RWPE1 (cell line): ENCODE results near the gene TSPAN5.

ENCODE experiments used
- CTCF ChIA-PET: fragments of 350-600 bp; sonication (Branson Sonifier 250); formaldehyde crosslinking; extraction: SDS; loops from one replicate; lab custom pipeline; 2021; lab: Yijun Ruan, JAX
- POLR2A ChIA-PET: fragments of 400-600 bp; formaldehyde crosslinking; extraction: SDS; loops from one replicate; lab custom pipeline; 2020; ENCODE audit warnings: antibody characterized with exemption; ENCODE audit not compliant: low non-redundant PET; lab: Yijun Ruan, JAX
- DNase-seq: peaks from one replicate; pipeline ENCODE4 v3.0.0; 2012; ENCODE audit warnings: low spot score
- H3K27ac ChIP-seq: fragments of 450-650 bp; 2 replicates; pipeline ENCODE4 v1.5.1; 2017
- CTCF ChIP-seq: fragments of 450-650 bp; conservative IDR thresholded peaks from 2 replicates; pipeline ENCODE4 v1.5.1; 2017; ENCODE audit warnings: low read depth, mild to moderate bottlenecking

The TSPAN5 gene

DNA sequence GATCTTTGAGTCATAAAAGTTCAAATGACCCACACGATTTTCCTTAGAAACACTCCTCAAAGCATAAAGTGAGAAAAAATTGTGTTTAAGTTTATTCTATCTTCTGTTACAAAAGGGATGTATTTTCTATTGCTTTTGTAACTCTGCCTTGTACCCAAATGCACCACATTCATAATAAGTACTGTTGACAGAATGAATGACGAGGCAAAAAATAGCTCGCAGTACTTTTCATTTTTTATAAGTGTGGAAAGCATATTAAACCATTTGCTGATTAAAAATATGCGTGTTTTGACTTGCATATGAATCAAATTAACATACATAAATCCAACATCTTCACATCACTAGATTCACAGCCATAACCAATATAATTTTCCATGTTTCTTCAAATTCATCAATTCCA lies 11.2 kb upstream of the TSPAN5 start:
- DNase-seq = no peak
- POLR2A ChIA-PET = no interaction called here
- CTCF ChIA-PET = no interaction called here
- no peak overlapping the region for H3K27ac ChIP-seq
- no peak for TF ChIP-seq CTCF

- no peak for TF ChIP-seq CTCF
- CTCF ChIA-PET = no interaction called here
- H3K27ac ChIP-seq = no peak overlapping the region
- POLR2A ChIA-PET = no interaction called here
- DNase-seq = no peak
These were observed 6.5 kb upstream of the TSPAN5 start for GRCh38 chr4:98664959-98665358.

- H3K27ac ChIP-seq = no peak overlapping the region
- TF ChIP-seq CTCF = no peak
- ChIA-PET POLR2A (no interaction called here), CTCF (interaction anchor here (0.7 kb wide), 1 partner anchor 141 kb away, joined by 4 read pairs; no protein-coding TSS in a partner anchor)
- no peak for DNase-seq
These were observed 5.0 kb upstream of the TSPAN5 start for GRCh38 chr4:98663226-98664006.

- CTCF ChIA-PET = interaction anchor here (0.7 kb wide), 1 partner anchor 142 kb away, joined by 4 read pairs; no protein-coding TSS in a partner anchor
- TF ChIP-seq CTCF = no peak
- POLR2A ChIA-PET = no interaction called here
- no peak for DNase-seq
- no peak overlapping the region for H3K27ac ChIP-seq
These were observed 4.3 kb upstream of the TSPAN5 start for GRCh38 chr4:98662626-98663225.

GRCh38 chr4:98662055-98662453 lies 3.6 kb upstream of the TSPAN5 start:
- ChIA-PET POLR2A (no interaction called here), CTCF (no interaction called here)
- DNase-seq = no peak
- no peak for TF ChIP-seq CTCF
- no peak overlapping the region for H3K27ac ChIP-seq

DNA sequence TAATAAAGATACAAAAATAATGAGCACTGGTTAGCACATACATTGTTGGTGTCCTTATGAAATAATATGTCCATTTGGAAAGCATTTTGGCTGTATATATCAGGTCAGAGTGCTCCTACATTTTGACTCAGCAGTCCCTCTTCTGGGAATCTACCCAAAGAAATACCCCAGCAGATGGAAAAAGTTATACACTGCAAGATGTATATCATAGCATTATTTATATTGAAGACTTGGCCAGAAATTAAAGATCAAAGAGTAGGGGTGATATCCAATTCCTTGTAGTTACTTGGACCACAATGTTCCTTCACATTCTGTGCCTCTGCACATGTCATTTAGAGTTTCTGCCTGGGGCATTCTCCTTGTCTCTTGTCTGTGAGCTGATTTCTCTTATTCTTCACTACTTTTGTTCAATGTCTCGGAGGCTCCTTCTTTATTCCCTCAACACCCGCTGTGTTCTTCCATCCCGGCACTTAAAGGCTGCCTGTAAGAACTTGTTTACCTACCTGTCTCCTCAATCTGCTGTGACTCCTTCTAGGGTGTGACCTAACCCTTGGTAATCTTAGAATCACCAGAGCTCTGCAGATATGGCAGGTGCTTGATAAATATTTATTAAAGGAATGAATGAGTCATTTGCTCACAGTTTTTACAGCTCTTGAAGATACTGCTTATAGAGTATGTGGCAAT lies 3.1 kb upstream of the TSPAN5 start:
- DNase-seq = peak; percentile 76
- TF ChIP-seq CTCF = no peak
- CTCF ChIA-PET = interaction anchor here (1.1 kb wide), 1 partner anchor 202 kb away, joined by 3 read pairs; no protein-coding TSS in a partner anchor
- POLR2A ChIA-PET = no interaction called here
- H3K27ac ChIP-seq = no peak overlapping the region
